PC-9 (cell line): ENCODE results near the gene PRR33.

ENCODE experiments used
- CTCF ChIP-seq: fragments of 200-600 bp; sonication (generic); conservative IDR thresholded peaks from 2 replicates; pipeline ENCODE4 v1.6.1; 2017; ENCODE audit warnings: mixed run types, antibody characterized with exemption, mild to moderate bottlenecking, moderate library complexity
- EZH2 ChIP-seq: fragments of 200-600 bp; sonication (generic); IDR thresholded peaks from 2 replicates; pipeline ENCODE4 v1.8.0; 2017; ENCODE audit warnings: antibody characterized with exemption, low read depth

GRCh38 chr11:1889941-1890855 is 1.5 kb downstream of the PRR33 start:
- TF ChIP-seq CTCF (no peak), EZH2 (no peak)
